GM06990 (cell line): ENCODE data around the gene ECSIT.

Source experiments
- DNase-seq: peaks from one replicate; pipeline ENCODE4 v3.0.0-alpha.2; 2011; ENCODE audit not compliant: insufficient read length; ENCODE audit errors: extremely low read depth
- H3K27me3 ChIP-seq: replicated peaks from 2 replicates; pipeline ENCODE4 v1.6.0; 2011; ENCODE audit warnings: low read length; ENCODE audit not compliant: control insufficient read depth, insufficient read depth
- H3K36me3 ChIP-seq: 2 replicates; pipeline ENCODE4 v1.5.1; 2011; ENCODE audit warnings: low read length; ENCODE audit not compliant: control insufficient read depth, insufficient read depth
- H3K4me3 ChIP-seq: replicated peaks from 2 replicates; pipeline ENCODE4 v1.5.1; 2011; ENCODE audit warnings: low read depth, mild to moderate bottlenecking, control low read depth, low read length
- CTCF ChIP-seq: IDR thresholded peaks from 2 replicates; pipeline ENCODE4 v1.5.1; 2011; ENCODE audit warnings: low read length, control low read depth, mild to moderate bottlenecking, inconsistent platforms; ENCODE audit not compliant: insufficient read depth, poor library complexity, severe bottlenecking

The ECSIT gene

GRCh38 chr19:11558881-11559828, 30.2 kb upstream of the ECSIT start, which contains the start of gene ELOF1:
ELOF1 (minus strand) TSS chr19:11559230; CDS start chr19:11554347, 4,883 bp downstream.
- Histone ChIP-seq H3K4me3 (peak within 1 kb of the TSS; percentile 93), H3K36me3 (peaks cover 3% of the 10 kb centered on the region), H3K27me3 (no peaks in the 10 kb centered on the region)
- TF ChIP-seq CTCF, result peak; percentile 19
- DNase-seq, result peak; percentile 97

GRCh38 chr19:11556634-11557420, 27.9 kb upstream of the ECSIT start:
- no peak for TF ChIP-seq CTCF
- Histone ChIP-seq H3K4me3 (no peak overlapping the region), H3K27me3 (no peaks in the 10 kb centered on the region), H3K36me3 (peaks cover 16% of the 10 kb centered on the region)
- DNase-seq, result no peak

- H3K27me3 ChIP-seq, result no peaks in the 10 kb centered on the region
- no peak for TF ChIP-seq CTCF
- DNase-seq, result no peak
- H3K36me3 ChIP-seq, result peaks cover 16% of the 10 kb centered on the region
- no peak overlapping the region for H3K4me3 ChIP-seq
Measured at GRCh38 chr19:11555246-11555645, 26.3 kb upstream of the ECSIT start.

- DNase-seq, result peak; percentile 73
- peaks cover 16% of the 10 kb centered on the region for H3K36me3 ChIP-seq
- no peaks in the 10 kb centered on the region for H3K27me3 ChIP-seq
- H3K4me3 ChIP-seq, result no peak overlapping the region
- TF ChIP-seq CTCF, result no peak
Measured at GRCh38 chr19:11554160-11554559, 25.2 kb upstream of the ECSIT start.

- no peak for TF ChIP-seq CTCF
- no peak overlapping the region for H3K4me3 ChIP-seq
- H3K27me3 ChIP-seq, result no peaks in the 10 kb centered on the region
- no peak for DNase-seq
- H3K36me3 ChIP-seq, result peaks cover 16% of the 10 kb centered on the region
Measured at GRCh38 chr19:11552666-11553372, 23.9 kb upstream of the ECSIT start.
